K562 (cell line): ENCODE data around the gene VWA8. TPM values are rescaled to one million over a fixed set of nuclear protein-coding genes. Genes with fewer than 3 reads are reported as not detected.

Experiments
- ATAC-seq: fragments of 200-7000 bp; cut with Tn5 transposase; 3 replicates; pipeline ENCODE4 v1.9.1; 2020; ENCODE audit warnings: moderate library complexity
- BruUV-seq: library from RNA; stranded (reverse); fragments of 400-500 nt; replicated peaks from 2 replicates; lab custom pipeline; 2021; lab: Mats Ljungman, UMichigan
- CTCF ChIA-PET: fragments of 300-600 bp; formaldehyde crosslinking; extraction: SDS; loops from one replicate; lab custom pipeline; 2021; ENCODE audit warnings: low intra/inter-chr PET ratio; lab: Yijun Ruan, JAX
- POLR2A ChIA-PET: fragments of 300-600, 350-650 bp; sonication (Branson Sonifier 250); formaldehyde crosslinking; extraction: SDS; loops from one replicate; lab custom pipeline; 2021; ENCODE audit warnings: antibody characterized with exemption, inconsistent platforms; lab: Yijun Ruan, JAX
- DNase-seq, 4 experiments: peaks; one replicate each; pipeline versions ENCODE4 v3.0.0 to v3.0.0-alpha.2; 2011 to 2018; ENCODE audit warnings: low spot score in 3 of 4, mixed read lengths in 3 of 4; ENCODE audit errors: extremely low read depth in 1 of 4
- FAIRE-seq: peaks from 2 replicates; lab custom pipeline; 2011; peaks lifted over from hg19 to GRCh38; lab: Jason Lieb, UNC
- H2AFZ ChIP-seq: 2 replicates; pipeline ENCODE4 v1.6.0; 2011; ENCODE audit warnings: low read depth, low read length, control low read depth, inconsistent platforms
- H3K27ac ChIP-seq: fragments of 200-600 bp; 3 replicates; pipeline ENCODE4 v1.8.0; 2011; ENCODE audit warnings: low read depth, mild to moderate bottlenecking, control low read depth, inconsistent platforms, low read length, moderate library complexity, mixed read lengths; ENCODE audit errors: extremely low read depth
- H3K27me3 ChIP-seq, 2 experiments: fragments of 300-600 bp in 1 of 2; 2 replicates in 1 of 2; 3 replicates in 1 of 2; pipeline versions ENCODE4 v1.6.0 to v1.8.0; 2011; ENCODE audit warnings: inconsistent platforms in 2 of 2, low read length in 2 of 2, mild to moderate bottlenecking in 1 of 2, mixed read lengths in 1 of 2, moderate library complexity in 1 of 2; ENCODE audit not compliant: control insufficient read depth in 2 of 2, insufficient read depth in 2 of 2
- H3K36me3 ChIP-seq: fragments of 300-600 bp; 3 replicates; pipeline ENCODE4 v1.8.0; 2011; ENCODE audit warnings: mild to moderate bottlenecking, low read length, inconsistent platforms; ENCODE audit not compliant: control insufficient read depth, insufficient read depth
- H3K4me1 ChIP-seq, 2 experiments: fragments of 200-600 bp in 1 of 2; replicated peaks in 1 of 2; 2 replicates in 1 of 2; 3 replicates in 1 of 2; pipeline versions ENCODE4 v1.5.1 to v1.8.0; 2011; ENCODE audit warnings: inconsistent platforms in 2 of 2, low read length in 2 of 2, mild to moderate bottlenecking in 1 of 2, mixed read lengths in 1 of 2, moderate library complexity in 1 of 2; ENCODE audit not compliant: control insufficient read depth in 2 of 2, insufficient read depth in 2 of 2
- H3K4me2 ChIP-seq: 2 replicates; pipeline ENCODE4 v1.6.1; 2011; ENCODE audit warnings: low read length, control low read depth, inconsistent platforms, mixed read lengths; ENCODE audit not compliant: insufficient read depth
- H3K4me3 ChIP-seq: fragments of 200-600 bp; sonication (generic), shearing (Covaris generic); 2 replicates; pipeline ENCODE4 v1.5.1; 2016; ENCODE audit warnings: control low read depth, inconsistent platforms
- H3K79me2 ChIP-seq: fragments of 200-600 bp; 3 replicates; pipeline ENCODE4 v1.8.0; 2011; ENCODE audit warnings: low read length, inconsistent platforms; ENCODE audit not compliant: control insufficient read depth, insufficient read depth
- H3K9ac ChIP-seq, 2 experiments: 2 replicates each; pipeline versions ENCODE4 v1.6.0 to v1.6.1; 2011; ENCODE audit warnings: low read depth in 2 of 2, low read length in 2 of 2, control low read depth in 1 of 2, inconsistent platforms in 1 of 2, mild to moderate bottlenecking in 1 of 2, mixed read lengths in 1 of 2; ENCODE audit not compliant: insufficient read depth in 1 of 2
- H3K9me1 ChIP-seq: one replicate; pipeline ENCODE4 v1.6.0; 2011; ENCODE audit warnings: inconsistent platforms, mild to moderate bottlenecking, low read length, moderate library complexity; ENCODE audit not compliant: control insufficient read depth, insufficient read depth
- H3K9me3 ChIP-seq: replicated peaks from 2 replicates; pipeline ENCODE4 v1.5.1; 2011; ENCODE audit warnings: low read depth, low read length, inconsistent platforms; ENCODE audit not compliant: control insufficient read depth, insufficient read depth
- H4K20me1 ChIP-seq: replicated peaks from 2 replicates; pipeline ENCODE4 v1.6.1; 2011; ENCODE audit warnings: low read length, inconsistent platforms, mixed read lengths; ENCODE audit not compliant: control insufficient read depth, insufficient read depth
- CLOCK ChIP-seq: fragments of 250-450 bp; sonication (Bioruptor Pico); IDR thresholded peaks from 2 replicates; pipeline ENCODE4 v1.4.0; 2020; ENCODE audit warnings: mild to moderate bottlenecking, moderate library complexity, borderline replicate concordance
- U2AF1 ChIP-seq: fragments of 200-400 bp; formaldehyde crosslinking; optimal IDR thresholded peaks from 2 replicates; pipeline ENCODE3; 2017; ENCODE audit warnings: mild to moderate bottlenecking, low read depth, low read length, moderate library complexity
- WGBS: fragments of 100-300 bp; shearing (Covaris generic); methylation state at CpG from one replicate; pipeline ENCODE4 v1.1.6; 2016; ENCODE audit warnings: low coverage, mixed read lengths; ENCODE audit not compliant: insufficient coverage; ENCODE audit errors: missing lambda C conversion rate; 5-methylcytosine and 5-hydroxymethylcytosine counted together
- in situ Hi-C: fragments of 300-500 bp; cut with MboI; formaldehyde crosslinking; loops from 4 replicates; pipeline ENCODE4 v1.15.0; 2018; ENCODE audit warnings: inconsistent platforms, mixed read lengths
- intact Hi-C: fragments of 100-400 bp; cut with micrococcal nuclease; formaldehyde crosslinking; loops from 2 replicates; pipeline ENCODE4 v1.14.2; 2022
- polyA plus RNA-seq, 8 experiments: library from polyadenylated mRNA; depleted of rRNA in 4 of 8; stranded (reverse) in 5 of 8; unstranded in 3 of 8; fragments of >200 nt; fragmentation: Nextera tagmentation in 2 of 8; fragmentation: Illumina TruSeq in 1 of 8; extraction: Ambion mirVana in 2 of 8; extraction: Trizol in 1 of 8; gene quantifications; 2 replicates each; pipeline versions ENCODE4 v1.2.1 to v1.2.3, GENCODE V29; 2011 to 2014; ENCODE audit warnings: inconsistent platforms in 1 of 8, missing spikeins in 1 of 8
- total RNA-seq, 7 experiments: library from RNA; depleted of rRNA in 6 of 7; stranded (reverse); fragments of >200 nt in 6 of 7; fragmentation: Illumina TruSeq in 2 of 7; extraction: Trizol in 2 of 7; gene quantifications; 2 replicates each; pipeline versions ENCODE4 v1.2.1 to v1.2.3, GENCODE V29; 2011 to 2021; ENCODE audit warnings: low replicate concordance in 1 of 7

Gene VWA8
- total and polyA plus RNA-seq, 9 of the 15 experiments (the other 6 are each of a cell fraction or from before 2014, with no cell fraction given), result 2.1 to 18.5 (median 13.3) TPM

GRCh38 chr13:41633776-41634175 is 327.1 kb downstream of the VWA8 start:
- no peaks in the 10 kb centered on the region for H3K79me2 ChIP-seq
- intact Hi-C loops, result no loop called here
- DNase-seq, result no peak
- FAIRE-seq, result no peak
- CTCF ChIA-PET, result no interaction called here
- BruUV-seq, result no TSS peak
- TF ChIP-seq U2AF1 (no peak), CLOCK (CRISPR knock-in tag) (no peak)
- POLR2A ChIA-PET, result no interaction called here
- H3K4me1 ChIP-seq, result no peaks in the 10 kb centered on the region
- no peak overlapping the region for H2AFZ ChIP-seq
- H3K9ac ChIP-seq, result no peak overlapping the region
- ATAC-seq, result no peak
- H3K36me3 ChIP-seq, result no peaks in the 10 kb centered on the region
- WGBS, result 90% methylated on average over 4 of the region's 4 CpGs
- no peak overlapping the region for H3K27ac ChIP-seq
- no peaks in the 10 kb centered on the region for H4K20me1 ChIP-seq
- H3K27me3 ChIP-seq, result no peaks in the 10 kb centered on the region
- no peak overlapping the region for H3K4me2 ChIP-seq
- H3K9me1 ChIP-seq, result no peaks in the 10 kb centered on the region
- H3K9me3 ChIP-seq, result no peaks in the 10 kb centered on the region
- in situ Hi-C loops, result no loop called here
- no peak overlapping the region for H3K4me3 ChIP-seq
